Hepatocyte (in vitro differentiated cells): Measurements from ENCODE around the gene UBAP1.
"Not testable (repeated sequence)": the region's sequence is repeated elsewhere in the genome, so short reads cannot be mapped to it uniquely, and the experiment has no call there.

Source experiments
- EZH2 ChIP-seq: fragments of 200-600 bp; sonication (generic); IDR thresholded peaks from 2 replicates; pipeline ENCODE4 v1.6.1; 2016; ENCODE audit warnings: antibody characterized with exemption, mild to moderate bottlenecking, borderline replicate concordance
- TF ChIP-seq, protein P1 (sequence below): fragments of 200-600 bp; sonication (generic); IDR thresholded peaks from 2 replicates; pipeline ENCODE4 v1.5.1; 2016; ENCODE audit warnings: antibody characterized with exemption, mild to moderate bottlenecking; ENCODE audit not compliant: poor library complexity

DNA sequence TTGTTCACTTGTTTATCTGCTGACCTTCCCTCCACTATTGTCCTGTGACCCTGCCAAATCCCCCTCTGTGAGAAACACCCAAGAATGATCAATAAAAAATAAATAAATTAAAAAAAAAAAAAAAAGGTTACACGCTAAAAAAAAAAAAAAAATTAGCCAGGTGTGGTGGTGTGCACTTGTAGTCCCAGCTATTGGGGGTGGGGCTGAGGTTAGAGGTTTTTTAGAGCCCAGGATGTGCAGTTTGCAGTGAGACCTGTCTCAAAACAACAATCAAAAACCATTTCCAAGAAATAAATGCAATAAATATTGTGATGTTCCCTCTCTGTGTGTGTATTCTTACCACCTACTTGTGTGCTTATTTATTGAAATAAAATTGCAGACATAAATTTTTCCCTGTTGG is 40.2 kb upstream of the UBAP1 start:
- TF ChIP-seq, protein P1, sequence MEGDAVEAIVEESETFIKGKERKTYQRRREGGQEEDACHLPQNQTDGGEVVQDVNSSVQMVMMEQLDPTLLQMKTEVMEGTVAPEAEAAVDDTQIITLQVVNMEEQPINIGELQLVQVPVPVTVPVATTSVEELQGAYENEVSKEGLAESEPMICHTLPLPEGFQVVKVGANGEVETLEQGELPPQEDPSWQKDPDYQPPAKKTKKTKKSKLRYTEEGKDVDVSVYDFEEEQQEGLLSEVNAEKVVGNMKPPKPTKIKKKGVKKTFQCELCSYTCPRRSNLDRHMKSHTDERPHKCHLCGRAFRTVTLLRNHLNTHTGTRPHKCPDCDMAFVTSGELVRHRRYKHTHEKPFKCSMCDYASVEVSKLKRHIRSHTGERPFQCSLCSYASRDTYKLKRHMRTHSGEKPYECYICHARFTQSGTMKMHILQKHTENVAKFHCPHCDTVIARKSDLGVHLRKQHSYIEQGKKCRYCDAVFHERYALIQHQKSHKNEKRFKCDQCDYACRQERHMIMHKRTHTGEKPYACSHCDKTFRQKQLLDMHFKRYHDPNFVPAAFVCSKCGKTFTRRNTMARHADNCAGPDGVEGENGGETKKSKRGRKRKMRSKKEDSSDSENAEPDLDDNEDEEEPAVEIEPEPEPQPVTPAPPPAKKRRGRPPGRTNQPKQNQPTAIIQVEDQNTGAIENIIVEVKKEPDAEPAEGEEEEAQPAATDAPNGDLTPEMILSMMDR = not testable (repeated sequence)
- TF ChIP-seq EZH2 = not testable (repeated sequence)
